ENCODE data around the gene PRICKLE2.

Gene PRICKLE2

GRCh38 chr3:64133987-64134386, 91.3 kb downstream of the PRICKLE2 start:
- no peak for DNase-seq (ENCODE audit: low read depth, low spot score)

GRCh38 chr3:64133272-64133671, 92.0 kb downstream of the PRICKLE2 start:
- DNase-seq (ENCODE audit: low read depth, low spot score): no peak

GRCh38 chr3:64131725-64132469, 93.4 kb downstream of the PRICKLE2 start:
- no peak for DNase-seq (ENCODE audit: low read depth, low spot score)

- no peak for DNase-seq (ENCODE audit: low read depth, low spot score)
These were observed 94.8 kb downstream of the PRICKLE2 start for GRCh38 chr3:64130436-64130835.

- DNase-seq (ENCODE audit: low read depth, low spot score): no peak
These were observed 95.7 kb downstream of the PRICKLE2 start for GRCh38 chr3:64129581-64129980.

GRCh38 chr3:64129106-64129505, 96.2 kb downstream of the PRICKLE2 start:
- no peak for DNase-seq (ENCODE audit: low read depth, low spot score)

- no peak for DNase-seq (ENCODE audit: low read depth, low spot score)
These were observed 99.7 kb downstream of the PRICKLE2 start for GRCh38 chr3:64125561-64125960.

GRCh38 chr3:64123931-64124330, 101.3 kb downstream of the PRICKLE2 start:
- DNase-seq (ENCODE audit: low read depth, low spot score): no peak

- DNase-seq (ENCODE audit: low read depth, low spot score): no peak
These were observed 102.8 kb downstream of the PRICKLE2 start for GRCh38 chr3:64122476-64122875.

- DNase-seq (ENCODE audit: low read depth, low spot score): no peak
These were observed 103.4 kb downstream of the PRICKLE2 start for GRCh38 chr3:64121750-64122311.

- DNase-seq (ENCODE audit: low read depth, low spot score): no peak
These were observed 104.4 kb downstream of the PRICKLE2 start for GRCh38 chr3:64120876-64121275.

- DNase-seq (ENCODE audit: low read depth, low spot score): no peak
These were observed 107.8 kb downstream of the PRICKLE2 start for GRCh38 chr3:64117483-64117882.

- no peak for DNase-seq (ENCODE audit: low read depth, low spot score)
These were observed 110.6 kb downstream of the PRICKLE2 start for GRCh38 chr3:64114651-64115050.

GRCh38 chr3:64111872-64112271, 113.4 kb downstream of the PRICKLE2 start:
- DNase-seq (ENCODE audit: low read depth, low spot score): no peak

GRCh38 chr3:64111083-64111482, 114.2 kb downstream of the PRICKLE2 start:
- DNase-seq (ENCODE audit: low read depth, low spot score): no peak

GRCh38 chr3:64110071-64110470, 115.2 kb downstream of the PRICKLE2 start:
- no peak for DNase-seq (ENCODE audit: low read depth, low spot score)

GRCh38 chr3:64109438-64109837, 115.8 kb downstream of the PRICKLE2 start:
- no peak for DNase-seq (ENCODE audit: low read depth, low spot score)

- DNase-seq (ENCODE audit: low read depth, low spot score): no peak
These were observed 116.4 kb downstream of the PRICKLE2 start for GRCh38 chr3:64108784-64109317.

GRCh38 chr3:64108231-64108630, 117.0 kb downstream of the PRICKLE2 start:
- DNase-seq (ENCODE audit: low read depth, low spot score): no peak

GRCh38 chr3:64107190-64107589, 118.1 kb downstream of the PRICKLE2 start:
- DNase-seq (ENCODE audit: low read depth, low spot score): no peak

- no peak for DNase-seq (ENCODE audit: low read depth, low spot score)
These were observed 119.5 kb downstream of the PRICKLE2 start for GRCh38 chr3:64105816-64106215.

GRCh38 chr3:64104691-64105111, 120.6 kb downstream of the PRICKLE2 start:
- no peak for DNase-seq (ENCODE audit: low read depth, low spot score)

- no peak for DNase-seq (ENCODE audit: low read depth, low spot score)
These were observed 121.3 kb downstream of the PRICKLE2 start for GRCh38 chr3:64104006-64104405.

Measured in iPS DF 19.7 (cell line).